ENCODE results near the gene ALDH16A1.
A peak's percentile ranks its signal among the peaks of the same experiment; 100 is the strongest.
"Not testable (repeated sequence)": the region's sequence is repeated elsewhere in the genome, so short reads cannot be mapped to it uniquely, and the experiment has no call there.

ALDH16A1 gene

GRCh38 chr19:49441210-49441959 lies 11.6 kb upstream of the ALDH16A1 start, which contains the start of gene SLC17A7:
Gene SLC17A7 (minus strand): TSS chr19:49441527. CDS start chr19:49441379, 148 bp downstream.
- DNase-seq: no peak

GRCh38 chr19:49441960-49442350 lies 11.1 kb upstream of the ALDH16A1 start:
- DNase-seq: no peak

DNA sequence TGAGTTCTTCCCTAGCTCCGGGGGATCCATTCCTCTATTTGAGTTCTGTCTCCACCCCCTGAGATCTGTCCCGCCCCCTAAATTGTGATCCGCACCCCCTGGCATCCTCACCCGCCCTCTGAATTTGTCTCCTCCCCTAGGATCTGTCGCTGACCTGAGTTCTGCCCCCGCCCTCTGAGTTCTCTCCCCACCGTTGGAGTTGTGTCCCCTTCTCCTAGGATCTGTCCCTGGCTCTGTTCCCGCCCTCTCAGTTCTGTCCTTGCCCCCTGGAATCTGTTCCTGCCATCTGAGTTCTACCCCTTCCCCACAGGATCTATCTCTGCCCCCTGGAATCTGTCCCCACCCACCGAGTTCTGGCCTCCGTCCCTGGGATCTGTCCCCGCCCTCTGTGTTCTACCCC lies 10.7 kb upstream of the ALDH16A1 start:
- DNase-seq: no peak

- no peak for DNase-seq
These were observed 10.2 kb upstream of the ALDH16A1 start for GRCh38 chr19:49442771-49443365.

GRCh38 chr19:49443366-49444099 lies 9.5 kb upstream of the ALDH16A1 start:
- DNase-seq: peak; percentile 89

GRCh38 chr19:49444100-49444700 lies 8.8 kb upstream of the ALDH16A1 start:
- not testable (repeated sequence) for DNase-seq

DNA sequence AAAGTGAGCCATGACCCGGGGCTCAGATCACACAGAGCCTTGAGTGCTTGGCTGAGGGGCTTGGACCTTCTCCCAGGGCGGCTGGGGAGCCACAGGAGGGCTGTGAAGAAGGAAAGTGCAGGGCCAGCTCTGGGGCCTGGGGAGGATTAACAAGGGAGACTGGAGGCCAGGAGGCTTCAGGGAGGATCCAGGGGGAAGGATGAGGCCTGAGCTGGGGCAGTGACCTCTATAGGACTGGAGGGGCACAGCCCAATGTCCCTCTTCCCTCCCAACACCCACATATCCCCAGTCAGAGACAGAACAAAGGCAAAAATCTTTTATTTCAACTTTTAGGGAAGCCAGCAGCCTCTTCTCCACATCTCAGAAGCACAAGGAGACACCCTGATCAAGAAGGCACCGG lies 7.0 kb upstream of the ALDH16A1 start:
- DNase-seq: no peak

DNA sequence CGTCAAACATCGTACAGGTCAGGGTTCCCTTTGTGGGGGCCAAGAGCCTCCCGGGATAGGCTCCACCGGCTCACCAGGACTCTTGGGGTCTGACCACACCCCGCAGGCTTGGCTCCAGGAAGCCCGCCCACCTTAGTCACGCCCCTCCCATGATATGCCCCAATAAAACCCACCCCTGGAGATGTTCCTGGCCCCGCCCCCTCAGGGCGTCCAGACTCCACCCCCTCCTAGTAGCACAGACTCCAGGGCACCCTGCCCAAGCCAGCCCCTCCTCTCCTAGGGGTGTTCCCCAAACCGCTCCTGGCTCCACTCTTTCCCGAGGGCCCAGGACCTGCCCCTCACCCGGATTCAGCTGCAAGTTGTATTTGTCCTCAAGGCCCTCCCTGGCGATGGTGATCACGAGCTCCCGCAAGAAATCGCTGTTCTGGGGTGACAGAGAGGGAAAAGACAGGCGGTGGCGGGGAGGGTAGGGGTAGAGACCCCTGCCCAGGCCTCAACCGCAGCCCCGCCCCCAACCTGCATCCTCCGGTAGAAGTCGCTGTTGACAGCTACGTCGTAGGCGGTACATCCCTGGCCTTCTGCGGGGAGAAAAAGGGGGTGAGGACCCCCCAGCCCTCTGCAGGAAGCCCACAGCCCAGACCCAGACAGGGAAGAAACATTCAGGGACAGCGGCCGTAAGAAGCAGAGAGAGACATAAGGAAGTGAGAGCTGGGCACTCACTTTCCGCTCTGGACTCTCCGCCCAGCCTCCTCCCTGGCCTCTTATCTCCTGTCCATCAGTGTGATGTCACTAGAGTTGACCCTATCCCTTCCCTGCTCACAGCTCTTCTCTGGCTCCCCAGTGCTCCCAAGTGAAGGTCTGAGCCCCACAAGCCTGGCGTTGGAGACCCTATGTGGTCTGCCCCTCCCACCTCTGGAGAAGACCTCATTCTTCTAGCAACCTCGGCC lies 5.3 kb upstream of the ALDH16A1 start:
- no peak for DNase-seq

GRCh38 chr19:49448432-49448786 lies 4.6 kb upstream of the ALDH16A1 start:
- no peak for DNase-seq

DNA sequence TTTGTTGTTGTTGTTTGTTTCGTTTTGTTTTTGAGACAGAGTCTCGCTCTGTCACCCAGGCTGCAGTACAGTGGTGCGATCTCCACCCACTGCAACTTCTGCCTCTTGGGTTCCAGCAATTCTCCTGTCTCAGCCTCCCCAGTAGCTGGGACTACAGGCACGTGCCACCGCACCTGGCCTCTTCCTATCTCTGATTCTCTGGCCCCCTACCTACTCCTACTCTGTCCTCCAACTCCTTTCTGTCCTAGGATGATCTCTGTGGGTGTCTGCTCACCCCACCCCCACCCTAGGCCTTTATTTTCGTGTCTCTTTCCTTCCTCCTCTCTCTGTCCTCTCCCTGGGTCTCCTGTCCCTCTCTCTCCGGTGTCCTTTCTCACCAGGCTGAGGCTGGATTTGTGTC lies 2.6 kb upstream of the ALDH16A1 start:
- no peak for DNase-seq

- peak; percentile 91 for DNase-seq
These were observed 1.4 kb upstream of the ALDH16A1 start, which contains the start of gene PIH1D1 for GRCh38 chr19:49451430-49452181. Gene PIH1D1 (minus strand): TSS chr19:49451814. CDS start chr19:49451574, 240 bp downstream.

DNA sequence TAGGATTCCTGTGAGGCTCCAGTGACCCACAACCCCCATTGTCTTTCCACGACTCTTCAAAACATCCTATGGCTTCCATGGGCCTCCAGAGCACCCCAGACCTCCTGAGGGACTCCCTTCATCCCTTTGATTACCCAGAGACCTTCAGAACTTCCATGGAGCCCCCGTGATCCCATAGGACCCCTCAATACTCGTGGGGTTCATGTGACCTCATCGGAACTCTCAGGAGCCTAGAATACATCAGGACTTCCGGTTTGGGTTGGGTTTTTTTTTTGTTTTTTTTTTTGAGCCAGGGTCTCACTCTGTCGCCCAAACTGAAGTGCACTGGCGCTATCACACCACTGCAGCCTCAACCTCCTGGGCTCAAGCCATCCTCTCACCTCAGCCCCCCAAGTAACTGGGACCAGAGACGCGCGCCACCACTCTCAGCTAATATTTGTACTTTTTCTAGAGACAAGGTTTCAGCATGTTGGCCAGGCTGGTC lies 774 bp downstream of the ALDH16A1 start:
- no peak for DNase-seq

DNA sequence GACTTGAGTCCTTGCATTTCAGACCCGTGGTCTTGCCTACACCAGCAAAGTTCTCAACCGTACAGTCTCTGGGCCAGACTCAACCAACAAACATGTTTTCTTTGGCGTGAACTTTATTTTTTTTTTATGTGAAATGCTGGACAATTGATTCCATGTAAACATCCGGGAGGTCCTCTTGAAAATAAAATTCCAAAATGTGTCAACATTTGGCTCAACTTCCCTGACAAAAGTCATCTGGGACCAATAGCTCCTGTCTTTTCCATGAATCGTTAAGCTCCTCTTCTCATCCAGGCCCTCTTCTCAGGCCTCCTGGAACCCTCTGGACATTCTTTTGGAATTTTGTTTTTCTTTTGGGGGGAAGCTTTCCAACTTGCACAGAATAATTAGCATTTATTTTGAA lies 2.7 kb downstream of the ALDH16A1 start:
- no peak for DNase-seq

GRCh38 chr19:49456326-49456725 lies 3.3 kb downstream of the ALDH16A1 start:
- no peak for DNase-seq

- no peak for DNase-seq
These were observed 5.5 kb downstream of the ALDH16A1 start for GRCh38 chr19:49458567-49458903.

- no peak for DNase-seq
These were observed 6.4 kb downstream of the ALDH16A1 start for GRCh38 chr19:49459388-49459787.

DNA sequence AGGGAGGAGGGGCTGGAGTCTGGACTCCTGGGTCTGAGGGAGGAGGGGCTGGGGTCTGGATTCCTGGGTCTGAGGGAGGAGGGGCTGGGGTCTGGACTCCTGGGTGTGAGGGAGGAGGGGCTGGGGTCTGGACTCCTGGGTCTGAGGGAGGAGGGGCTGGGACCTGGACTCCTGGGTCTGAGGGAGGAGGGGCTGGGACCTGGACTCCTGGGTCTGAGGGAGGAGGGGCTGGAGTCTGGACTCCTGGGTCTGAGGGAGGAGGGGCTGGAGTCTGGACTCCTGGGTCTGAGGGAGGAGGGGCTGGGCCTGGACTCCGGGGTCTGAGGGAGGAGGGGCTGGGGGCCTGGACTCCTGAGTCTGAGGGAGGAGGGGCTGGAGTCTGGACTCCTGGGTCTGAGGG lies 8.1 kb downstream of the ALDH16A1 start:
- DNase-seq: not testable (repeated sequence)

GRCh38 chr19:49461656-49462055 lies 8.6 kb downstream of the ALDH16A1 start:
- no peak for DNase-seq

- DNase-seq: no peak
These were observed 9.5 kb downstream of the ALDH16A1 start for GRCh38 chr19:49462492-49462891.

DNA sequence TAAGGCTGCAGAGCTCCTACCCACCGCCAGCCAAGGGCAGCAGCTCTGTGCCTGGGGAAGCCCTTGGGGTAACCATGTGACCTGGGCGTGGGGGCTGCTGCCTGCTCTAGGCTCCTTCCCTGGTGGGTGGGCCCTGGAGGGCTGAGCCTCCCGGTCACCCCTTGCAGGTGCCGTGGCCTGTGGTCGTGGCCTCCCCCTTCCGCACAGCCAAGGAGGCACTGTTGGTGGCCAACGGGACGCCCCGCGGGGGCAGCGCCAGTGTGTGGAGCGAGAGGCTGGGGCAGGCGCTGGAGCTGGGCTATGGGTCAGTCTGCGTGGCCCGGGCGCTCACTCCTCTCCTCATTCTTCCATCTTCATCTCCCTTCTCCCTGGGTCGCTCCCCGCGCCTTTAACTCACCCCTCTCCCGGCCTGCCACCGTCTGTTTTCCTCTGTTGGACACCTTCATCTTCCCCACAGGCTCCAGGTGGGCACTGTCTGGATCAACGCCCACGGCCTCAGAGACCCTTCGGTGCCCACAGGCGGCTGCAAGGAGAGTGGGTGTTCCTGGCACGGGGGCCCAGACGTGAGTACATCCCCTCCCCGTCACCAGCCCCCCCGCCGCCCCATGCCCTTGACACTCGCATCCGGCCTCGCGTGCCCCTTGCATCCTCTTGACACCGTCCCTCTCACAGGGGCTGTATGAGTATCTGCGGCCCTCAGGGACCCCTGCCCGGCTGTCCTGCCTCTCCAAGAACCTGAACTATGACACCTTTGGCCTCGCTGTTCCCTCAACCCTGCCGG lies 11.1 kb downstream of the ALDH16A1 start:
- DNase-seq: no peak

DNA sequence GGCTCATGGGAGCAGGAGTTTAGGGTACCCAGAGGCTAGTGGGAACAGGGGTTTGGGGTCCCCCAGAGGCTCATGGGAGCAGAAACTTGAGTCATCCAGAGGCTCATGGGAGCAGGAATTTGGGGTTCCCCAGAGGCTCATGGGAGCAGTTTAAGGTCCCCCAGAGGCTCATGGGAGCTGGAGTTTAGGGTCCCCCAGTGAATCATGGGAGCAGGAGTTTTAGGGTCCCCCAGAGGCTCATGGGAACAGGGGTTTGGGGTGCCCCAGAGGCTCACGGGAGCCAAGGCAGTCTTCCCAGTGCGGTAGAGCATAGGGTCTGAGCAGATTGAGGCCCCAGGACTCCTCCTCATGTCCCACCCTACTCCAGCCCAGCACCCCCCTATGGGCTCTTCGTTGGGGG lies 12.3 kb downstream of the ALDH16A1 start:
- DNase-seq: no peak
